CD8-positive, alpha-beta memory T cell (primary cell): ENCODE data around the gene CTIF. TPM values are rescaled to one million over a fixed set of nuclear protein-coding genes. Genes with fewer than 3 reads are reported as not detected.
A peak's percentile ranks its signal among the peaks of the same experiment; 100 is the strongest.

Source experiments
- CTCF ChIA-PET: fragments of 350-600 bp; sonication (Branson Sonifier 250); formaldehyde crosslinking; loops from one replicate; lab custom pipeline; 2021; ENCODE audit warnings: antibody characterized with exemption; lab: Charles Lee
- POLR2A ChIA-PET: fragments of 350-600 bp; sonication (Branson Sonifier 250); formaldehyde crosslinking; loops from one replicate; lab custom pipeline; 2021; ENCODE audit warnings: antibody characterized with exemption; lab: Charles Lee
- DNase-seq, 5 donors: peaks; one replicate each; pipeline versions ENCODE4 v3.0.0 to v3.0.0-alpha.2; 2020 to 2022; ENCODE audit warnings: mixed read lengths in 1 of 5
- H3K27ac ChIP-seq: one replicate; pipeline ENCODE4 v1.7.0; 2013; ENCODE audit warnings: low read depth, mild to moderate bottlenecking, low read length, moderate library complexity
- H3K27me3 ChIP-seq: 2 replicates; pipeline ENCODE4 v1.7.0; 2013; ENCODE audit warnings: low read length, mild to moderate bottlenecking; ENCODE audit not compliant: insufficient read depth, poor library complexity, severe bottlenecking
- H3K36me3 ChIP-seq: 2 replicates; pipeline ENCODE4 v1.7.0; 2013; ENCODE audit warnings: mild to moderate bottlenecking, low read length, moderate library complexity; ENCODE audit not compliant: insufficient read depth
- H3K4me1 ChIP-seq: 2 replicates; pipeline ENCODE4 v1.7.0; 2013; ENCODE audit warnings: mild to moderate bottlenecking, low read length, moderate library complexity; ENCODE audit not compliant: insufficient read depth
- H3K4me3 ChIP-seq: 2 replicates; pipeline ENCODE4 v1.7.0; 2013; ENCODE audit warnings: mild to moderate bottlenecking, low read length
- H3K9me3 ChIP-seq: 2 replicates; pipeline ENCODE4 v1.7.0; 2013; ENCODE audit warnings: mild to moderate bottlenecking, low read length
- H3K27ac Mint-ChIP-seq, 8 donors: one replicate each; pipeline ENCODE4 v1.8.0; 2020 to 2021; ENCODE audit warnings: mixed read lengths in 8 of 8, mild to moderate bottlenecking in 6 of 8, inconsistent platforms in 3 of 8, moderate library complexity in 3 of 8
- H3K27me3 Mint-ChIP-seq, 2 donors: one replicate each; pipeline ENCODE4 v1.8.0; 2020 to 2021; ENCODE audit warnings: mixed read lengths in 2 of 2, mild to moderate bottlenecking in 1 of 2, moderate library complexity in 1 of 2
- H3K36me3 Mint-ChIP-seq, 3 donors: one replicate each; pipeline ENCODE4 v1.8.0; 2020 to 2021; ENCODE audit warnings: mixed read lengths in 3 of 3, inconsistent platforms in 1 of 3, mild to moderate bottlenecking in 1 of 3
- H3K4me1 Mint-ChIP-seq, 3 donors: one replicate each; pipeline ENCODE4 v1.8.0; 2020 to 2021; ENCODE audit warnings: mixed read lengths in 3 of 3, inconsistent platforms in 1 of 3, mild to moderate bottlenecking in 1 of 3
- H3K4me3 Mint-ChIP-seq, 7 donors: one replicate each; pipeline ENCODE4 v1.8.0; 2020 to 2021; ENCODE audit warnings: mixed read lengths in 7 of 7, mild to moderate bottlenecking in 6 of 7, moderate library complexity in 4 of 7, inconsistent platforms in 2 of 7
- H3K9me3 Mint-ChIP-seq, 5 donors: one replicate each; pipeline ENCODE4 v1.8.0; 2020 to 2022; ENCODE audit warnings: mixed read lengths in 5 of 5, mild to moderate bottlenecking in 3 of 5, moderate library complexity in 2 of 5, inconsistent platforms in 1 of 5
- polyA plus RNA-seq: library from polyadenylated mRNA; unstranded; fragments of 300-500 nt; fragmentation: Illumina TruSeq; gene quantifications from one replicate; pipeline ENCODE4 v1.2.3, GENCODE V29; 2021
- total RNA-seq, 2 experiments: library from RNA; stranded (reverse); gene quantifications; one replicate each; pipeline ENCODE4 v1.2.3, GENCODE V29; 2021

Gene CTIF
- total and polyA plus RNA-seq, 3 experiments from 2014 or later, result 0.89 to 4.8 (median 4.2) TPM

GRCh38 chr18:48825101-48825745 lies 286.4 kb downstream of the CTIF start:
- H3K4me1 Mint-ChIP-seq, result peaks cover 39 to 47% (median 39%) of the 10 kb centered on the region in 3 donors
- POLR2A ChIA-PET, result interaction anchor here (1.2 kb wide), 1 partner anchor 18 kb away, joined by 3 read pairs; no protein-coding TSS in a partner anchor
- CTCF ChIA-PET, result no interaction called here
- H3K9me3 Mint-ChIP-seq, result no peaks in the 10 kb centered on the region
- Histone ChIP-seq H3K27me3 (no peaks in the 10 kb centered on the region), H3K4me3 (no peak overlapping the region), H3K9me3 (no peaks in the 10 kb centered on the region), H3K36me3 (no peaks in the 10 kb centered on the region), H3K27ac (no peak overlapping the region), H3K4me1 (peaks cover 5% of the 10 kb centered on the region)
- H3K4me3 Mint-ChIP-seq, result no peak overlapping the region
- H3K36me3 Mint-ChIP-seq, result peaks cover 0 to 11% (median 1%) of the 10 kb centered on the region in 3 donors
- no peaks in the 10 kb centered on the region for H3K27me3 Mint-ChIP-seq
- peak in 1 of 5 donors; percentile 3 for DNase-seq
- peak overlapping the region in 2 of 8 donors; percentile 5 to 17 for H3K27ac Mint-ChIP-seq

GRCh38 chr18:48826271-48826670 lies 287.4 kb downstream of the CTIF start:
- peak in 1 of 5 donors; percentile 12 for DNase-seq
- POLR2A ChIA-PET, result interaction anchor here (1.2 kb wide), 1 partner anchor 17 kb away, joined by 3 read pairs; no protein-coding TSS in a partner anchor
- no peak overlapping the region for H3K4me3 ChIP-seq
- no peaks in the 10 kb centered on the region for H3K27me3 ChIP-seq
- H3K27ac Mint-ChIP-seq, result peak overlapping the region in 4 of 8 donors; percentile 24 to 94 (median 62)
- H3K36me3 ChIP-seq, result no peaks in the 10 kb centered on the region
- peaks cover 9% of the 10 kb centered on the region for H3K4me1 ChIP-seq
- peaks cover 37 to 47% (median 39%) of the 10 kb centered on the region in 3 donors for H3K4me1 Mint-ChIP-seq
- H3K9me3 ChIP-seq, result no peaks in the 10 kb centered on the region
- no peaks in the 10 kb centered on the region for H3K9me3 Mint-ChIP-seq
- H3K27ac ChIP-seq, result no peak overlapping the region
- peaks cover 0 to 11% (median 1%) of the 10 kb centered on the region in 3 donors for H3K36me3 Mint-ChIP-seq
- H3K27me3 Mint-ChIP-seq, result no peaks in the 10 kb centered on the region
- CTCF ChIA-PET, result no interaction called here
- H3K4me3 Mint-ChIP-seq, result no peak overlapping the region

GRCh38 chr18:48826806-48827205 lies 288.0 kb downstream of the CTIF start:
- Histone ChIP-seq H3K27ac (no peak overlapping the region), H3K4me1 (peaks cover 11% of the 10 kb centered on the region), H3K36me3 (no peaks in the 10 kb centered on the region), H3K4me3 (no peak overlapping the region), H3K9me3 (no peaks in the 10 kb centered on the region), H3K27me3 (no peaks in the 10 kb centered on the region)
- no peaks in the 10 kb centered on the region for H3K27me3 Mint-ChIP-seq
- H3K9me3 Mint-ChIP-seq, result no peaks in the 10 kb centered on the region
- POLR2A ChIA-PET, result no interaction called here
- peak overlapping the region in 2 of 8 donors; percentile 38 to 76 for H3K27ac Mint-ChIP-seq
- H3K36me3 Mint-ChIP-seq, result peaks cover 0 to 11% (median 1%) of the 10 kb centered on the region in 3 donors
- CTCF ChIA-PET, result no interaction called here
- peaks cover 39 to 47% (median 39%) of the 10 kb centered on the region in 3 donors for H3K4me1 Mint-ChIP-seq
- DNase-seq, result peak in 1 of 5 donors; percentile 17
- H3K4me3 Mint-ChIP-seq, result no peak overlapping the region

DNA sequence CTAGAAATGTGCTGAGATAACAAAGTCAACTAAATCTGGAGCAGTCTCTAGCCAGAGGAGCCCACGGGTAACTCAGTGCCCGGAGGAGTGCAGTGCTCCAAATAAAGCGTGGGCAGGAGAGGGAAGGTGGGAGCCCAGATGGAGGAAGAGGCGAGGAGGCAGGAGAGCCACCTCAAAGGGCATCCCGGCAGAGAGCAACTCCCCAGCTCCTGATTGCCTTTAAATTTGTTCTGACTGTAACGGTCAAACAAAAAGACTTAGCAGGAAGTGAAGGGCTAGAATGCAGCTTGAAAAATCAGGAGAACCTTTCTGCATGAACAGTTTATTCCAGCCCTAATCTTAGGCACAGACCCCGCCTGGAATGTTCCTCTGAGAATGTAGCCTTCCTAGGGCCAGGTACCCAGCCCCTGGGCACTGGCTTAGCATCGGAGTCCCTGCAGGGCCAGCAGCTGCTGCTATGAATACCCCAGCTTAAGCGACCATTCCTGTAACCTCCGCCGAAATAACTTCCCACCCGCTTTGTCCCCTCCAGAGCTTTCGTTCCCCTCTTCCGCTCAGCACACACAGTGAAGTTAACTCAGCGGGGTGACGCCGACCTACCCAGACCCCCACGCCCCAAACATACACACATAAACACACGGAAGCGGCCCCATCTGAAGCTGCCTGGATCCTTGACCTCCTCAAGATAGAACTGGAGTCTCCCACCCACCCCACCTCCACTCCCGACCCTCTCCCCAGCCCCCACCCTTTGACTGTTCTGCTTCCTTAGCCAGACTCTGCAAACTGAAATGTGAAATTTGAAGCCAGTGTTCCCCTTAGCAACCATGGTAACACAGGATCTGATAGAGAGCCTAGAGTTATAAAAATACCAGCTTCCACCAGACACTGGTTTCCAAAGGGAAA lies 288.7 kb downstream of the CTIF start:
- Mint-ChIP-seq H3K36me3 (peaks cover 0 to 11% (median 1%) of the 10 kb centered on the region in 3 donors), H3K27me3 (no peaks in the 10 kb centered on the region), H3K9me3 (no peaks in the 10 kb centered on the region), H3K27ac (peak overlapping the region in 3 of 8 donors; percentile 26 to 71 (median 38)), H3K4me3 (no peak overlapping the region), H3K4me1 (peaks cover 42 to 51% (median 43%) of the 10 kb centered on the region in 3 donors)
- H3K27ac ChIP-seq, result peak overlapping the region; percentile 33
- peak in 1 of 5 donors; percentile 4 for DNase-seq
- ChIA-PET CTCF (no interaction called here), POLR2A (no interaction called here)
- no peaks in the 10 kb centered on the region for H3K27me3 ChIP-seq
- no peaks in the 10 kb centered on the region for H3K9me3 ChIP-seq
- no peak overlapping the region for H3K4me3 ChIP-seq
- H3K4me1 ChIP-seq, result peaks cover 19% of the 10 kb centered on the region
- no peaks in the 10 kb centered on the region for H3K36me3 ChIP-seq

DNA sequence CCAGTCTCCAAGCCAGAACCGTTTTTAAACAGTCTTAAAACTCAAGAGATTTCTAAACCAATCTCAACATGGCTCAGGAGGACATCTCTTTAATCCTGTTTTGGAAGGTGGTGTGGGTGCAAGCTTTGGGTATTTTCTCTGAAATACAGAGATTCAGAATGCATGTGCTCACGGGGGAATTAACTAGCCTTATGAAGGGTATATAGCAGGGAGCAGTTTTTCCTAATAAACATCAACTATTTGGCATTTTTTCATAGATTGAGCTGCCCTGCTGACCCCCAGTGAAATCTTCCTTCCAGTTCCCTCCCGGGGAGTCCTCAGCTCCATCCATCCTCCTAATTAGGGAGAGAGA lies 289.3 kb downstream of the CTIF start:
- Mint-ChIP-seq H3K9me3 (no peaks in the 10 kb centered on the region), H3K4me1 (peaks cover 45 to 52% (median 49%) of the 10 kb centered on the region in 3 donors), H3K27me3 (no peaks in the 10 kb centered on the region), H3K4me3 (no peak overlapping the region), H3K36me3 (peaks cover 0 to 11% (median 1%) of the 10 kb centered on the region in 3 donors), H3K27ac (peak overlapping the region in 1 of 8 donors; percentile 26)
- no peaks in the 10 kb centered on the region for H3K9me3 ChIP-seq
- peak overlapping the region; percentile 33 for H3K27ac ChIP-seq
- no peak overlapping the region for H3K4me3 ChIP-seq
- DNase-seq, result no peak
- CTCF ChIA-PET, result no interaction called here
- peaks cover 25% of the 10 kb centered on the region for H3K4me1 ChIP-seq
- no peaks in the 10 kb centered on the region for H3K36me3 ChIP-seq
- H3K27me3 ChIP-seq, result no peaks in the 10 kb centered on the region
- POLR2A ChIA-PET, result no interaction called here

GRCh38 chr18:48828691-48829442 lies 290.0 kb downstream of the CTIF start:
- Histone ChIP-seq H3K27ac (no peak overlapping the region), H3K4me3 (no peak overlapping the region), H3K36me3 (no peaks in the 10 kb centered on the region), H3K4me1 (peaks cover 32% of the 10 kb centered on the region), H3K27me3 (no peaks in the 10 kb centered on the region), H3K9me3 (no peaks in the 10 kb centered on the region)
- H3K9me3 Mint-ChIP-seq, result no peaks in the 10 kb centered on the region
- peak in 1 of 5 donors; percentile 40 for DNase-seq
- H3K36me3 Mint-ChIP-seq, result peaks cover 0 to 7% (median 1%) of the 10 kb centered on the region in 3 donors
- CTCF ChIA-PET, result no interaction called here
- POLR2A ChIA-PET, result no interaction called here
- peak overlapping the region in 1 of 8 donors; percentile 19 for H3K27ac Mint-ChIP-seq
- H3K27me3 Mint-ChIP-seq, result no peaks in the 10 kb centered on the region
- H3K4me3 Mint-ChIP-seq, result no peak overlapping the region
- H3K4me1 Mint-ChIP-seq, result peaks cover 51 to 58% (median 54%) of the 10 kb centered on the region in 3 donors

GRCh38 chr18:48829443-48830149 lies 290.8 kb downstream of the CTIF start:
- no peak overlapping the region for H3K4me3 ChIP-seq
- Mint-ChIP-seq H3K9me3 (no peaks in the 10 kb centered on the region), H3K27ac (peak overlapping the region in 4 of 8 donors; percentile 29 to 63 (median 39)), H3K36me3 (peaks cover 0 to 5% (median 0%) of the 10 kb centered on the region in 3 donors), H3K4me1 (peaks cover 54 to 66% (median 56%) of the 10 kb centered on the region in 3 donors), H3K27me3 (no peaks in the 10 kb centered on the region), H3K4me3 (peak overlapping the region in 2 of 7 donors; percentile 14 to 65)
- H3K4me1 ChIP-seq, result peaks cover 38% of the 10 kb centered on the region
- no peaks in the 10 kb centered on the region for H3K9me3 ChIP-seq
- ChIA-PET CTCF (interaction anchor here (2.1 kb wide), 1 partner anchor 37 kb away, joined by 4 read pairs; no protein-coding TSS in a partner anchor), POLR2A (no interaction called here)
- H3K27me3 ChIP-seq, result no peaks in the 10 kb centered on the region
- H3K36me3 ChIP-seq, result no peaks in the 10 kb centered on the region
- no peak overlapping the region for H3K27ac ChIP-seq
- DNase-seq, result peak in 1 of 5 donors; percentile 18
